Central memory CD8-positive, alpha-beta T cell (primary cell): ENCODE data around the gene PHLDA1.
A peak's percentile ranks its signal among the peaks of the same experiment; 100 is the strongest.

ENCODE experiments used
- ATAC-seq: fragments of 150-1000 bp; cut with Tn5 transposase; replicated peaks from 2 replicates; pipeline ENCODE4 v1.10.0; 2022; ENCODE audit warnings: mild to moderate bottlenecking, moderate FRiP score, moderate number of reproducible peaks; ENCODE audit not compliant: poor library complexity, severe bottlenecking; ENCODE audit errors: extremely low read depth
- DNase-seq, 2 donors: peaks; one replicate each; pipeline ENCODE4 v3.0.0; 2021; ENCODE audit warnings: low spot score in 2 of 2
- H3K27ac Mint-ChIP-seq: one replicate; pipeline ENCODE4 v1.8.0; 2022; ENCODE audit warnings: low read depth, mild to moderate bottlenecking, moderate library complexity, mixed read lengths
- H3K27me3 Mint-ChIP-seq: one replicate; pipeline ENCODE4 v1.8.0; 2022; ENCODE audit warnings: mixed read lengths
- H3K36me3 Mint-ChIP-seq: one replicate; pipeline ENCODE4 v1.8.0; 2022; ENCODE audit warnings: mild to moderate bottlenecking, moderate library complexity, mixed read lengths; ENCODE audit not compliant: insufficient read depth
- H3K4me1 Mint-ChIP-seq: one replicate; pipeline ENCODE4 v1.8.0; 2022; ENCODE audit warnings: mixed read lengths
- H3K4me3 Mint-ChIP-seq: one replicate; pipeline ENCODE4 v1.8.0; 2022; ENCODE audit warnings: mild to moderate bottlenecking, moderate library complexity, mixed read lengths
- H3K9me3 Mint-ChIP-seq: one replicate; pipeline ENCODE4 v1.8.0; 2022; ENCODE audit warnings: mixed read lengths

Gene PHLDA1

DNA sequence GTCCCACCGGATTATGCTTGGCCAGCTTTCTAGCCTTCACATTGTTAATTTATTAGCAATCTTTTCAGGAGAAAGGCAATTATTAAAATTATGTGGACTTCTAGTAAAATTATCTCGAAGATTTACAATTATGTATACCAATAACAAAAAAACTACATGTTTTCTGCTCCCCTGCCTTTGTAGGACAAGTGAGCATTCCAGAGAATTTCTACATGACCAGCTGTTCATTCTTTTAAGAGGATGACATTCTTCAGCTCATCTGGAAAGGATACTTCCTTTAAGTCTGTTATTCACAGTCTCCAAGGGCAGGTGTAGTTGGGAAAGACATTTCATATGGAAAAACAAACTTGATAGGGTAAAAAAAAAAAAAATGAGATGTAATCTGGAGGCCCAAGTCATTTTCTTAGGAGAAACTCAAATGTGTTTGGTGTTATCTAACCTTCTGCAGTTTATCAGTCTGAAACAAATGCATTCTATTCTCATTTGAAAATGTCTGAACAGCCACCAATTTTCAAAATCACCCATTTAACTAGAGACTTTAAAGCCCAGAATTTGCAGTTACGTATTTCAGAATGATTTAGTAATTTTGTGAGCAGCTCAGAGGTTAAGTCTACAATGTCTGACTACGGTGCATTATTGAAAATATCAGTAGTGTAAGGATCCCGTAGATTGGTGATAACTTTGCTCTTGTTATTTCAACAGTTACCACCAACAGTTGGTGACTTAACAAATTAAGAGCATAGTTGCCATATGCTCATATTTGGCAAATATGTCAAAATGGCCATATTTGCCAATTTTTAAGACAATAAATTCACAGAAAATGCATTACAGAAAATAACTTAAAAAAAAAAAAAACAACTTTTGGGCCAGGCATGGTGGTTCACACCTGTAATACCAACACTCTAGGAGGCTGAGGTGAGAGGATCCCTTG lies 1.8 kb upstream of the PHLDA1 start:
- Mint-ChIP-seq H3K4me3 (no peak overlapping the region), H3K9me3 (no peaks in the 10 kb centered on the region), H3K36me3 (peaks cover 22% of the 10 kb centered on the region), H3K27me3 (no peaks in the 10 kb centered on the region), H3K27ac (no peak overlapping the region), H3K4me1 (peaks cover 33% of the 10 kb centered on the region)
- DNase-seq (no peak), ATAC-seq (no peak)

DNA sequence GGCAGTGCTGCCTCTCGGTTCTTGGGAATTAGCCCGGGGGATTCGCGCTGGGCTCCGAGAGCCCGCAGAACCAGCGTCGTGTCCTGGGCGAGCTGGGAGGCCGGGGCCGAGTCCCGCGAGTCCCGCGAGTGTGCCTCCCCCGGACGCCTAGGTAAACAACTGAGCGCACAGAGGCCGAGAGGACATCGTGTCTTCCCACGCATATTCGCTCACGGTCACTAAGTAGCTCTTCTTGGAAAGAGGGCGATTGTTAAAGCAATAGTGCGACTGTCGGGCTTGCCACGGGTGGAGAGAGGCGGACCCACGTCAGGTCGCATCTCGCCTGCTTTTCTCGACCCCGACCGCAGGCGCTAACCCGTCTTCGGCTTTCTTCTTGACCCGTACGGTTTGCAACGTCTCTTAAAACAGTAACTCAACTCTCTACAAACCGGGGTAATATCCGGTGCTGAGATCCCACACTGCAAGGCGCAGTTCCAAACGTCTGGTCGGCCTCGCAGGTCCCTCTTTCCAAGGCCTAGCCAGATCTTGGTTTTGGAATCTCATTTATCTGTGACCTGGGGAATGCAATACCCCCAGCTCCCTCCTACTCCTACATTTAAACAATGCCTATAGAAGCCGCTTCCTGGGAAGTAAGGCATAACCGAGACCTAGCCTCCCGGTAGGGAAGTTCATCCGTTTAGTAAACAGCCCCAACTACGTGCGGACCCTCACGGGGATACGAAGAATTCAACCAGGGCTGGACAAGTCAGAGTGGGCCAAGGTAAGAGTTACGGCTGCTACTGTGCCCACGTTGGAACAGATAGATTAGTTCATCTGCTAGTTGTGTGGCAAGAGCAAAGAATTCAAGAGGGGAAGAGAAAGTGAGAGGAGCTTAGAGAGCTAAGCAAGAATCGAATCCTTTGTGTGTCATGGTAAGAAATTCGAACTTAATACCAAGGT lies 736 bp upstream of the PHLDA1 start:
- Mint-ChIP-seq H3K27ac (peak overlapping the region; percentile 95), H3K4me3 (peak overlapping the region; percentile 93), H3K9me3 (no peaks in the 10 kb centered on the region), H3K27me3 (no peaks in the 10 kb centered on the region), H3K4me1 (peaks cover 28% of the 10 kb centered on the region), H3K36me3 (peaks cover 22% of the 10 kb centered on the region)
- ATAC-seq (peak; percentile 8), DNase-seq (peak; percentile 28)

DNA sequence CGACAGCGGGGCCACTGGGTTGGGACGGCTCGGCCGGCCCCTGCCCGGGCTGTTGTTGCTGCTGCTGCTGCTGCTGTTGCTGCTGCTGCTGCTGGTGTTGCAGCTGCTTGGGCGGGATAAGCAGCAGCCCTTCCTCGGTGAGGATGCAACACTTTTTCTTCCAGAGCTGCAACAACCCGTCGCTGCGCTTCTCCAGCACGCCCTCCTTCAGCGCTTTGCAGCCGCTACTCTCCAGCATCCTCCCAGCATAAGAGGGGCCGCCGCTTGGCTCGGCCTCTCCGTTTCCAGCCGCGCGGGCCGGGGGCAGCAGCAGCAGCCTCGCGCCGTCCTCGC lies 529 bp downstream of the PHLDA1 start:
- DNase-seq (no peak), ATAC-seq (peak; percentile 17)
- no peaks in the 10 kb centered on the region for H3K27me3 Mint-ChIP-seq
- H3K4me1 Mint-ChIP-seq = peaks cover 25% of the 10 kb centered on the region
- H3K9me3 Mint-ChIP-seq = no peaks in the 10 kb centered on the region
- H3K36me3 Mint-ChIP-seq = peaks cover 22% of the 10 kb centered on the region
- H3K4me3 Mint-ChIP-seq = peak overlapping the region; percentile 93
- peak overlapping the region; percentile 95 for H3K27ac Mint-ChIP-seq

DNA sequence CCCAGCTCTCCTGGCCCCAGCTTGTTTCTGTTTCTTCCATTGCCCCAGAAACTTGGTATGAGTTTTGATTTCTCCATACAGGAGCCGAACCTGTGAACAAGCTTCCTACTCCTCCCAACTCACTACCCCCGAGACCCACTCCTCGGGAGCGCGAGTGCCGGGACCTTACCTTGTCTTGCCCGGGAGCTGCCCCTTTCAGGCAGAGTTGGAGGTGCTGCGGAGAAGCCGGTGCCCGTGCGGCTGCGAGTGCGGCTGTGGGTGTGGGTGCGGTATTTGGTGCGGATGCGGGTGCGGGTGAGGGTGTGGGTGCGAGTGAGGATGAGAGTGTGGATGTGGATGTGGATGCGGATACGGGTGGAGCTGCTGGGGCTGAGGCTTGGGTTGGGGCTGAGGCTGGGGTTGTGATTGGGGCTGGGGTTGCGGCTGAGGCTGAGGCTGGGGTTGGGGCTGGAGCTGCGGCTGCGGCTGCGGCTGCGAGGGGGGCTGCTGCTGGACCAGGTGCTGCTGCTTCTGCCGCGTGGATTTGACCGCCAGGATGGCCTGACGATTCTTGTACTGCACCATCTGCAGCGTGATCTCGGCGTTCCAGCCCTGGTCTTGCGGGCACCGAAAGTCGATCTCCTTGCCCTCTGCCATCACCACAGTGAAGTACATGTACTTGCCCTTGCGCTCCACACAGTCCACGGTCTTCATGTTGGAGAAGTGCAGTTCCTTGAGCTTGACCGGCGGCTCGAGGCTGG lies 1.1 kb downstream of the PHLDA1 start:
- Mint-ChIP-seq H3K27ac (peak overlapping the region; percentile 95), H3K36me3 (peaks cover 22% of the 10 kb centered on the region), H3K27me3 (no peaks in the 10 kb centered on the region), H3K9me3 (no peaks in the 10 kb centered on the region), H3K4me1 (peaks cover 25% of the 10 kb centered on the region), H3K4me3 (peak overlapping the region; percentile 93)
- ATAC-seq (peak; percentile 5), DNase-seq (peak; percentile 36 to 54)

DNA sequence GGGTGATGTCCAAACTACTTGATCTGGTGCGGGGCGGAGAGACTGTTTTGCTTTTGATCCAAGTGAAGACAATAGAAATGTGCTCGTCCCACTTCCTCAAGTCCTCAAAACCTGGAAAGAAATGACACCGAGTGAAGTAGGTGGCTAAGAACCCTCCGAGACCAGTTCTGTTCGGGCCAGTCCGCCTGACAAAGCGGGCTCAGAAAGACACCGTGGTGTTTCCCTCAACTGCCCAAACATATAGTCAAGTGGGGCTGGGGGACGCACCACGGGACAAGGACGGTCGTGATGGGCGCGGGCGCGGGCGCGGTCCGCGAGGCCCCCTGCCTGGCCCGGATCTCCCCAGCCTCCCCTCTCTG lies 1.6 kb downstream of the PHLDA1 start:
- peak overlapping the region; percentile 95 for H3K27ac Mint-ChIP-seq
- H3K9me3 Mint-ChIP-seq = no peaks in the 10 kb centered on the region
- H3K4me1 Mint-ChIP-seq = peaks cover 25% of the 10 kb centered on the region

DNA sequence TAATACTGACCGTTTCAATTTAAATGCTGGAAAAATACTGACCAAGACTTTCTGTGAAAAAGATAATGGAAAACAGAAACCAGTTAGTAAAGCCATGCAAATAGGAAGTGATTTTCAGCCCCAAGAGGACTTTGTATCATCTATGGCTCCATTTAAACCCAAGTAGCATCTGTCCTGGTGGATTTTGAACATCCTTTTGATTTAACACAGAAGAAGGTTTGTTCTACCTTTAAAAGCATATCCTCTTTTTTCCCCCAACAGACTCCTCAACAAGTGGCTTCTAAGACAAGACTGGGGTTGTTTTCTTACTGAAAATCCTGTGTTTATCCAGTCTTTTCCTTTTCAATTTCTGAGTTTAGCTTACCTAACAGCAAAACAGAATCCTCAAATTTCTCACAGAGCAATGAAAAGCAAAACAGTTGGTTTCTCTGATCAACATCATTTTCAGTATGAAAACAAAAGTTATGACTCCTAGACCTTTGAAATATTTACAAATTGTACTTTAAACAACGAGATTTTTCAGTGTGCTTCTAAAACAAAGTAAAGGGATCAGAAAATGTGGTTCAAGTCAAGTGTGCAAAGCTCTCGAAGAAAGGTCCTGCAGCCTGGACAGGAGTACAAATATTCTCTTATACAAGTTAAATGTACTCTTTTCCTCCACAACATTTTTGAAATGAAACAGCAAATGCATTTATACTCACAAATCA lies 2.9 kb downstream of the PHLDA1 start:
- H3K36me3 Mint-ChIP-seq = peaks cover 22% of the 10 kb centered on the region
- peaks cover 25% of the 10 kb centered on the region for H3K4me1 Mint-ChIP-seq
- no peaks in the 10 kb centered on the region for H3K9me3 Mint-ChIP-seq
- no peak overlapping the region for H3K27ac Mint-ChIP-seq
- H3K27me3 Mint-ChIP-seq = no peaks in the 10 kb centered on the region
- no peak for ATAC-seq
- DNase-seq = no peak
- no peak overlapping the region for H3K4me3 Mint-ChIP-seq

More for the DNA sequence above, 1.6 kb downstream of the PHLDA1 start:
- DNase-seq (no peak), ATAC-seq (no peak)
- Mint-ChIP-seq H3K4me3 (peak overlapping the region; percentile 93), H3K36me3 (peaks cover 22% of the 10 kb centered on the region), H3K27me3 (no peaks in the 10 kb centered on the region)

DNA sequence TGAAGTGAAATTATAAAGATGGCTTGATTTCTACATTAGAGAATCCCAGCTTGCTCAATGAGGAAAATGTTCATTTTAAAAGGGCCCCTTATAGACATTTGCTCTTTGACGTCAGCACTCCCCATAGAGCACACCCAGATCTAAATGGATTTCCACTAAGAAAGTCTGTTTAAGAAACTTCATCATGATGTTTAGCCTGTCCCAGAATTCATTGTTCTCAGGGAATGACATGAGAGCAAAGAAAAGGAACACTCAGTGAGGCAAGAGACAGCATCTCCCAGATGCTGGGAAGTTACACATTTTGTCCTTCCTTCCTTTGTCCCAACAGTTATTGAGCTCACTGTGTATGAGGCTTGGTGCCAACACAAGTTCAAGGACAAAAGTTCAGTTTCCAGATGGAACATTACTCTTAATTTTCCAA lies 4.9 kb downstream of the PHLDA1 start:
- H3K9me3 Mint-ChIP-seq = no peaks in the 10 kb centered on the region
- ATAC-seq = no peak
- no peak overlapping the region for H3K4me3 Mint-ChIP-seq
- no peaks in the 10 kb centered on the region for H3K27me3 Mint-ChIP-seq
- no peak for DNase-seq
- peaks cover 14% of the 10 kb centered on the region for H3K36me3 Mint-ChIP-seq
- H3K27ac Mint-ChIP-seq = no peak overlapping the region
- peaks cover 12% of the 10 kb centered on the region for H3K4me1 Mint-ChIP-seq

DNA sequence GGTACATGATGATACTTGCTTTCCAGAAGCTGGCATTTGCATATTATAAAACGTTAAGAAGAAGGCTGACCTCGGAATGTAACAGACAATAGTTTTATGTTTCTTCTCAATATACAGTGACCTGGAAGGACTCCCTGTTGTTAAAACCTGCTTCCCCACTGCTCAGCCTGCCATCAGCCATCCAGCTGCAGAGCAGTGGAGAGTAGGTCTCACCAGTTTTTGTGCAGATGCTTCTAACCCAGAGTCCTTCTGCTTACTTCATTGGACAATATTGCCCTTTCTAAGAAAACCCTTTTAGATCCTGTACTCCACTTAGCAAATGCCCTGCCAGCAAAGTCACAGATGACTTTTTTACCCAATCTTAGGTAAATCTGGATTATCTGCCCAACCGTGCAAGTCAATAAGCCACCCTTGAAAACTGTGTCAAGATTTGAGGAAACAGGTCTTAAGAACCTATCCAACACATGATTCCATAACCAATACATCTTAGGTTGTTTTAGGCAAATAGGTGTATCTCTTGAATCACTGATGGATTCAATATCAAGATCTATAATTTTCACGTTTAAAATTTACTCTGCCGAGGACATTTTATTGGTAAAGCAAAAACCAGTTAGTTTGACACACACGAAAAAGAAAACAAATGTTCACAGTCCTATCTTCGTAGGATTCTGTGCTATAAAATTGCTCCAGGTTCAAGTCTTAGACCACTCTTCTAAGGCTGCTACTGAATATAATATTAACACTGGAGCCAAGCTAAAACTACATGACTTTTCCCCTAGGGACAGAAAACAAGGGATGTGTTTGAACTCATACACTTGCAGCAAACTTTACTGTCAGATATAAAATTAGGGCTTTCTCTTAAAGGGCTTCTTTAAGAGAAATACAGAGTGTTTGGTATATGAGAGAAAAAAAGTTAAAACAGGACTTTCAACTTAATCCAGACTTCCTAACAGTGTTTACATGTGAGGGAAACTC lies 5.7 kb downstream of the PHLDA1 start:
- Mint-ChIP-seq H3K27me3 (no peaks in the 10 kb centered on the region), H3K4me1 (peaks cover 16% of the 10 kb centered on the region), H3K36me3 (peaks cover 12% of the 10 kb centered on the region), H3K4me3 (no peak overlapping the region), H3K9me3 (no peaks in the 10 kb centered on the region), H3K27ac (no peak overlapping the region)
- DNase-seq (no peak), ATAC-seq (no peak)

DNA sequence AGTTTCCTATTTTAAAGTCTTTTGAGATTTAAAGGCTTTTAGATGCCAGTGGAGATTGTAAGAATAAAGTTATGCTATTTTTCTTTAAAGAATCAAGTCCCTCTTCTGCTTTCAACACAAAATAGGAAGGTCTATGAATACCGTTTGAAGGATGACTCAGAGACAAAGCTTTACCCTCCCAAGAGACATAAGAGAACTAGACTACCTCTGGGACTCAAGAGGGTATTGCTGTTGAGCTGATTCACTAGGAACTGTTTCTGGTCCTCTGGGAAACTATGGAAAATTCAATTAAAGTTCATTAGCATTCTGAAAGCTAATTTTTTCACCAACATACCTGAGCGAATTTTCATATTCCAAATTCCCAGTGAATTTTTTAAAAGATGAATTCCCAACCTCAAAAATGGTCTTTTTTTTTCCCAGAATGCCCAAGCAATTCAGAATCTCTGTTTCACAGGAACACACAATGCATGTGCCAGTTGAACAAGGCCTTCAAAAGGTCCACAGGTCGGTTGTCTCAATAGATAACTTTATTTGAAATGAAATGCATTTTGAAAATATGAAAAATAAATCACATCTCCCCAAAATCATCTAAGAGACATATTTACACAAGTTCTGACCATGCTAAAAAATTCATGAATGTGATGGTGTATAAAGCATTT lies 6.5 kb downstream of the PHLDA1 start:
- Mint-ChIP-seq H3K27me3 (no peaks in the 10 kb centered on the region), H3K4me3 (no peak overlapping the region), H3K27ac (no peak overlapping the region), H3K9me3 (no peaks in the 10 kb centered on the region), H3K36me3 (peaks cover 12% of the 10 kb centered on the region), H3K4me1 (peaks cover 18% of the 10 kb centered on the region)
- DNase-seq (no peak), ATAC-seq (no peak)

DNA sequence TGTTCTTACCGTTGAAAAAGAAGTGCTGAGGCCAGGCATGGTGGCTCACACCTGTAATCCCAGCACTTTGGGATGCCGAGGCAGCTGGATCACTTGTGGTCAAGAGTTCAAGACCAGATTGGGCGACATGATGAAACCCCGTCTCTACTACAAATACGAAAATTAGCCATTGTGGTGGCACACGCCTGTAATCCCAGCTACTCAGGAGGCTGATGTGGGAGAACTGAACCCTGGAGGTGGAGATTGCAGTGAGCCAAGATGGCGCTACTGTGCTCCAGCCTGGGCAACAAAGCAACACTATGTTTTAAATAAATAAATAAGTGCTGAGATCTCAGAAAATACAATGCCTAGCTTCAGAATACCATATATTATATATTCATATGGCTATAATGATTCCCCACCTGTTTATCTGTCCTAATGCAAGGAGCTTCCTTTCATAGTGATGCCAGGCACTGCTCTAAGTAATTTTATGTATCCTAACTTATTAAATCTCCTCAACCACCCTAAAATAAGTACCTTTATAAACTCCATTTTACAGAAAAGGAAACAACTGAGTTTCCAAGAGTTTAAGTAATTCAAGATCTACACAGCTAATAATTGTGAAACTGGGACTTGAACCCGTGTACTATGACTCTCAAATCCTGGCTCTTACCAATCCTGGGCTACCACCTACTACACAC lies 7.3 kb downstream of the PHLDA1 start:
- Mint-ChIP-seq H3K4me3 (no peak overlapping the region), H3K27me3 (no peaks in the 10 kb centered on the region), H3K36me3 (peaks cover 10% of the 10 kb centered on the region), H3K4me1 (peaks cover 19% of the 10 kb centered on the region), H3K27ac (no peak overlapping the region), H3K9me3 (no peaks in the 10 kb centered on the region)
- DNase-seq (no peak), ATAC-seq (no peak)
